Measurements from ENCODE around the gene ZNF568. TPM values are rescaled to one million over a fixed set of nuclear protein-coding genes. Genes with fewer than 3 reads are reported as not detected.

ZNF568 gene
- total RNA-seq, 4 donors from 2014 or later, result 2.4 to 34.0 (median 15.5) TPM

GRCh38 chr19:36898422-36898821 is 17.7 kb upstream of the ZNF568 start:
- intact Hi-C loops (cut with DNase I; ENCODE audit: low total_unique reads), result no loop called here
- H3K4me3 ChIP-seq, result no peak overlapping the region
- TF ChIP-seq POLR2A (IDR thresholded peaks at IDR 0.05), result no peak
- TF ChIP-seq CTCF (IDR thresholded peaks at IDR 0.05), result no peak
- H3K27ac ChIP-seq, result no peak overlapping the region
- peaks cover 3 to 91% of the 10 kb centered on the region in 2 donors for H3K9me3 ChIP-seq
- no peak for DNase-seq
- no peaks in the 10 kb centered on the region for H3K27me3 ChIP-seq
- H3K4me1 ChIP-seq, result no peaks in the 10 kb centered on the region
- no peaks in the 10 kb centered on the region for H3K36me3 ChIP-seq

- TF ChIP-seq CTCF (IDR thresholded peaks at IDR 0.05) (no peak), POLR2A (IDR thresholded peaks at IDR 0.05) (no peak)
- Histone ChIP-seq H3K9me3 (no peaks in the 10 kb centered on the region), H3K4me3 (peak overlapping the region; percentile 68 to 69), H3K36me3 (no peaks in the 10 kb centered on the region), H3K27me3 (no peaks in the 10 kb centered on the region), H3K4me1 (no peaks in the 10 kb centered on the region), H3K27ac (peak overlapping the region; percentile 90 to 91)
- no peak for DNase-seq
- intact Hi-C loops (cut with DNase I; ENCODE audit: low total_unique reads), result no loop called here
Measured at GRCh38 chr19:36916991-36917390, 859 bp downstream of the ZNF568 start.

GRCh38 chr19:36918090-36918489 is 2.0 kb downstream of the ZNF568 start:
- no peak overlapping the region for H3K27ac ChIP-seq
- DNase-seq, result no peak
- TF ChIP-seq POLR2A (IDR thresholded peaks at IDR 0.05) (no peak), CTCF (IDR thresholded peaks at IDR 0.05) (no peak)
- H3K4me3 ChIP-seq, result no peak overlapping the region
- H3K4me1 ChIP-seq, result no peaks in the 10 kb centered on the region
- no peaks in the 10 kb centered on the region for H3K9me3 ChIP-seq
- no peaks in the 10 kb centered on the region for H3K27me3 ChIP-seq
- H3K36me3 ChIP-seq, result no peaks in the 10 kb centered on the region
- intact Hi-C loops (cut with DNase I; ENCODE audit: low total_unique reads), result no loop called here

GRCh38 chr19:36931684-36932083 is 15.6 kb downstream of the ZNF568 start:
- Histone ChIP-seq H3K27me3 (no peaks in the 10 kb centered on the region), H3K4me3 (no peak overlapping the region), H3K36me3 (no peaks in the 10 kb centered on the region), H3K9me3 (peaks cover 0 to 33% of the 10 kb centered on the region in 2 donors), H3K4me1 (no peaks in the 10 kb centered on the region), H3K27ac (no peak overlapping the region)
- intact Hi-C loops (cut with DNase I; ENCODE audit: low total_unique reads), result no loop called here
- DNase-seq, result no peak
- TF ChIP-seq POLR2A (IDR thresholded peaks at IDR 0.05) (no peak), CTCF (IDR thresholded peaks at IDR 0.05) (no peak)

GRCh38 chr19:36939153-36939552 is 23.0 kb downstream of the ZNF568 start:
- Histone ChIP-seq H3K27me3 (no peaks in the 10 kb centered on the region), H3K36me3 (peaks cover 0 to 3% of the 10 kb centered on the region in 2 donors), H3K4me1 (no peaks in the 10 kb centered on the region), H3K27ac (no peak overlapping the region), H3K9me3 (peaks cover 0 to 20% of the 10 kb centered on the region in 2 donors), H3K4me3 (no peak overlapping the region)
- TF ChIP-seq POLR2A (IDR thresholded peaks at IDR 0.05) (no peak), CTCF (IDR thresholded peaks at IDR 0.05) (no peak)
- DNase-seq, result no peak
- intact Hi-C loops (cut with DNase I; ENCODE audit: low total_unique reads), result no loop called here

All from uterus (tissue), 4 donors.